Measurements from ENCODE around the gene FBXO45. TPM values are rescaled to one million over a fixed set of nuclear protein-coding genes. Genes with fewer than 3 reads are reported as not detected.
"Not testable (repeated sequence)": the region's sequence is repeated elsewhere in the genome, so short reads cannot be mapped to it uniquely, and the experiment has no call there.

Gene FBXO45
- total RNA-seq, 3 donors from 2014 or later: 5.6 to 7.6 (median 7.5) TPM

- TF ChIP-seq CTCF (IDR thresholded peaks at IDR 0.05) (no peak), POLR2AphosphoS5 (IDR thresholded peaks at IDR 0.05) (no peak), POLR2A (IDR thresholded peaks at IDR 0.05) (no peak)
- Histone ChIP-seq H3K9me3 (no peaks in the 10 kb centered on the region), H3K4me1 (peaks cover 0 to 3% of the 10 kb centered on the region in 2 donors), H3K27me3 (no peaks in the 10 kb centered on the region), H3K27ac (no peak overlapping the region), H3K4me3 (no peak overlapping the region), H3K36me3 (no peaks in the 10 kb centered on the region)
- intact Hi-C loops (cut with DNase I; ENCODE audit: low total_unique reads): no loop called here
- DNase-seq (ENCODE audit: low spot score in 2 of 2): no peak
Observed at GRCh38 chr3:196633555-196634151, 65.2 kb downstream of the FBXO45 start.

GRCh38 chr3:196634224-196634623 lies 65.8 kb downstream of the FBXO45 start:
- H3K4me3 ChIP-seq: no peak overlapping the region
- intact Hi-C loops (cut with DNase I; ENCODE audit: low total_unique reads): no loop called here
- H3K36me3 ChIP-seq: no peaks in the 10 kb centered on the region
- no peak for DNase-seq (ENCODE audit: low spot score in 2 of 2)
- no peaks in the 10 kb centered on the region for H3K9me3 ChIP-seq
- peaks cover 0 to 3% of the 10 kb centered on the region in 2 donors for H3K4me1 ChIP-seq
- no peak for TF ChIP-seq POLR2AphosphoS5 (IDR thresholded peaks at IDR 0.05)
- no peak for TF ChIP-seq CTCF (IDR thresholded peaks at IDR 0.05)
- no peak for TF ChIP-seq POLR2A (IDR thresholded peaks at IDR 0.05)
- H3K27ac ChIP-seq: no peak overlapping the region
- H3K27me3 ChIP-seq: no peaks in the 10 kb centered on the region

GRCh38 chr3:196634829-196635228 lies 66.4 kb downstream of the FBXO45 start:
- Histone ChIP-seq H3K4me1 (peaks cover 0 to 3% of the 10 kb centered on the region in 2 donors), H3K9me3 (no peaks in the 10 kb centered on the region), H3K4me3 (no peak overlapping the region), H3K36me3 (no peaks in the 10 kb centered on the region), H3K27ac (no peak overlapping the region), H3K27me3 (no peaks in the 10 kb centered on the region)
- TF ChIP-seq POLR2AphosphoS5 (IDR thresholded peaks at IDR 0.05): no peak
- no peak for TF ChIP-seq CTCF (IDR thresholded peaks at IDR 0.05)
- TF ChIP-seq POLR2A (IDR thresholded peaks at IDR 0.05): no peak
- no peak for DNase-seq (ENCODE audit: low spot score in 2 of 2)
- intact Hi-C loops (cut with DNase I; ENCODE audit: low total_unique reads): no loop called here

- TF ChIP-seq POLR2AphosphoS5 (IDR thresholded peaks at IDR 0.05) (no peak), CTCF (IDR thresholded peaks at IDR 0.05) (no peak), POLR2A (IDR thresholded peaks at IDR 0.05) (no peak)
- no peak for DNase-seq (ENCODE audit: low spot score in 2 of 2)
- Histone ChIP-seq H3K36me3 (no peaks in the 10 kb centered on the region), H3K4me1 (peaks cover 0 to 2% of the 10 kb centered on the region in 2 donors), H3K27me3 (no peaks in the 10 kb centered on the region), H3K9me3 (no peaks in the 10 kb centered on the region), H3K27ac (peak overlapping the region in 1 of 2 donors; percentile 5), H3K4me3 (peak overlapping the region; percentile 3 to 48 (median 3))
- intact Hi-C loops (cut with DNase I; ENCODE audit: low total_unique reads): no loop called here
Observed at GRCh38 chr3:196636369-196637349, 68.2 kb downstream of the FBXO45 start.

GRCh38 chr3:196637941-196638340 lies 69.5 kb downstream of the FBXO45 start:
- DNase-seq (ENCODE audit: low spot score in 2 of 2); H3K4me1 ChIP-seq; H3K27ac ChIP-seq; H3K36me3 ChIP-seq; H3K9me3 ChIP-seq; intact Hi-C loops (cut with DNase I; ENCODE audit: low total_unique reads); H3K27me3 ChIP-seq; H3K4me3 ChIP-seq: not testable (repeated sequence)

Other genes starting within 250 kb of the FBXO45 start
- 1 to 10 TPM in 2 of 3 donors, not detected in 1; 1.4 to 2.8 TPM for gene TM4SF19, start 230.3 kb upstream of the FBXO45 start, total RNA-seq
- gene UBXN7, start 136.2 kb upstream of the FBXO45 start, total RNA-seq: 10 to 100 TPM; 21.4 to 25.8 (median 21.6) TPM
- 10 to 100 TPM; 22.9 to 24.8 (median 24.3) TPM for gene RNF168, start 64.9 kb upstream of the FBXO45 start, total RNA-seq
- not detected for gene SMCO1, start 53.3 kb upstream of the FBXO45 start, total RNA-seq
- gene WDR53, start 106 bp upstream of the FBXO45 start, total RNA-seq: 1 to 10 TPM; 4.9 to 8.2 (median 6.1) TPM
- gene NRROS, start 71.0 kb downstream of the FBXO45 start, total RNA-seq: 10 to 100 TPM in 1 of 3 donors, 1 to 10 TPM in 2; 3.2 to 13.9 (median 4.3) TPM
- 1 to 10 TPM; 2.1 to 2.6 (median 2.5) TPM for gene CEP19, start 143.6 kb downstream of the FBXO45 start, total RNA-seq
- 10 to 100 TPM; 22.5 to 34.4 (median 28.2) TPM for gene PIGX, start 143.7 kb downstream of the FBXO45 start, total RNA-seq
- gene PAK2, start 171.2 kb downstream of the FBXO45 start, total RNA-seq: 10 to 100 TPM; 42.3 to 71.2 (median 50.5) TPM